B cell (primary cell): ENCODE results near the gene BRIP1. TPM values are rescaled to one million over a fixed set of nuclear protein-coding genes. Genes with fewer than 3 reads are reported as not detected.

Experiments used
- ATAC-seq: fragments of 200-7000 bp; cut with Tn5 transposase; one replicate; pipeline ENCODE4 v1.10.0; 2021; ENCODE audit warnings: low read depth, mild to moderate bottlenecking, moderate number of reproducible peaks, moderate library complexity
- CTCF ChIA-PET: fragments of 350-600 bp; sonication (Branson Sonifier 250); formaldehyde crosslinking; loops from one replicate; lab custom pipeline; 2021; ENCODE audit warnings: antibody characterized with exemption, inconsistent platforms; lab: Charles Lee
- POLR2A ChIA-PET: fragments of 350-600 bp; sonication (Branson Sonifier 250); formaldehyde crosslinking; loops from one replicate; lab custom pipeline; 2021; ENCODE audit warnings: antibody characterized with exemption; lab: Charles Lee
- DNase-seq: peaks from one replicate; pipeline ENCODE4 v3.0.0; 2013
- H2AFZ ChIP-seq: 2 replicates; pipeline ENCODE4 v1.6.1; 2012; ENCODE audit warnings: mild to moderate bottlenecking, low read depth, low read length; ENCODE audit not compliant: insufficient read depth, poor library complexity, severe bottlenecking
- H3K27ac ChIP-seq, 2 donors: 1 replicate in 1 of 2; 2 replicates in 1 of 2; pipeline ENCODE4 v1.5.1; 2012 to 2013; ENCODE audit warnings: low read length in 2 of 2, mild to moderate bottlenecking in 2 of 2, moderate library complexity in 1 of 2
- H3K27me3 ChIP-seq, 4 experiments: fragments of 200-600 bp in 1 of 4; sonication (generic) in 1 of 4; replicated peaks in 1 of 4; 1 replicate in 2 of 4; 2 replicates in 2 of 4; pipeline versions ENCODE4 v1.6.1 to v1.7.0; 2013 to 2016; ENCODE audit warnings: low read length in 3 of 4, mild to moderate bottlenecking in 2 of 4, mixed read lengths in 1 of 4, moderate library complexity in 1 of 4; ENCODE audit not compliant: insufficient read depth in 4 of 4, control insufficient read depth in 3 of 4; ENCODE audit errors: control extremely low read depth in 1 of 4
- H3K36me3 ChIP-seq, 2 experiments: replicated peaks in 1 of 2; 1 replicate in 1 of 2; 2 replicates in 1 of 2; pipeline versions ENCODE4 v1.6.1 to v1.7.1; 2013; ENCODE audit warnings: low read length in 1 of 2; ENCODE audit not compliant: insufficient read depth in 2 of 2, control insufficient read depth in 1 of 2; ENCODE audit errors: control extremely low read depth in 1 of 2, extremely low read depth in 1 of 2
- H3K4me1 ChIP-seq, 2 donors: fragments of 200-600 bp in 1 of 2; sonication (generic) in 1 of 2; 1 replicate in 1 of 2; 2 replicates in 1 of 2; pipeline versions ENCODE4 v1.5.1 to v1.6.1; 2013 to 2017; ENCODE audit warnings: low read length in 2 of 2; ENCODE audit not compliant: control insufficient read depth in 2 of 2, insufficient read depth in 2 of 2
- H3K4me2 ChIP-seq: replicated peaks from 2 replicates; pipeline ENCODE3; 2012; ENCODE audit warnings: mild to moderate bottlenecking, low read depth, low read length; ENCODE audit not compliant: poor library complexity, severe bottlenecking
- H3K4me3 ChIP-seq, 5 experiments: fragments of 200-600 bp in 1 of 5; sonication (generic) in 1 of 5; 1 replicate in 3 of 5; 2 replicates in 2 of 5; pipeline versions ENCODE4 v1.5.1 to v1.7.0; 2011 to 2016; ENCODE audit warnings: low read length in 4 of 5, mild to moderate bottlenecking in 4 of 5, low read depth in 2 of 5, control low read depth in 1 of 5, moderate library complexity in 1 of 5; ENCODE audit not compliant: insufficient read depth in 1 of 5; ENCODE audit errors: control extremely low read depth in 1 of 5, extremely low read depth in 1 of 5
- H3K79me2 ChIP-seq: fragments of 200-600 bp; sonication (generic); one replicate; pipeline ENCODE4 v1.6.0; 2016; ENCODE audit warnings: low read length; ENCODE audit not compliant: control insufficient read depth, insufficient read depth
- H3K9ac ChIP-seq: fragments of 200-600 bp; sonication (generic); 2 replicates; pipeline ENCODE4 v1.6.1; 2017; ENCODE audit warnings: mild to moderate bottlenecking, low read length, moderate library complexity
- H3K9me3 ChIP-seq, 3 donors: one replicate each; pipeline versions ENCODE4 v1.6.1 to v1.7.1; 2013; ENCODE audit warnings: low read length in 2 of 3; ENCODE audit not compliant: control insufficient read depth in 2 of 3, insufficient read depth in 1 of 3; ENCODE audit errors: control extremely low read depth in 1 of 3
- H4K20me1 ChIP-seq: 2 replicates; pipeline ENCODE4 v1.6.0; 2012; ENCODE audit warnings: mild to moderate bottlenecking, low read length; ENCODE audit not compliant: insufficient read depth, control insufficient read depth, poor library complexity, severe bottlenecking
- H3K27ac Mint-ChIP-seq: one replicate; pipeline ENCODE4 v1.8.0; 2021; ENCODE audit warnings: mixed read lengths
- H3K27me3 Mint-ChIP-seq: one replicate; pipeline ENCODE4 v1.8.0; 2021; ENCODE audit warnings: mixed read lengths
- H3K4me1 Mint-ChIP-seq: one replicate; pipeline ENCODE4 v1.8.0; 2021; ENCODE audit warnings: mixed read lengths
- H3K4me3 Mint-ChIP-seq: one replicate; pipeline ENCODE4 v1.8.0; 2021; ENCODE audit warnings: mixed read lengths
- H3K9me3 Mint-ChIP-seq: one replicate; pipeline ENCODE4 v1.8.0; 2022; ENCODE audit warnings: mixed read lengths; ENCODE audit not compliant: insufficient read depth
- CTCF ChIP-seq: fragments of 200-600 bp; IDR thresholded peaks from one replicate; pipeline ENCODE4 v1.8.0; 2022; ENCODE audit warnings: antibody characterized with exemption, mild to moderate bottlenecking
- EZH2 ChIP-seq: IDR thresholded peaks from 2 replicates; pipeline ENCODE4 v1.6.1; 2012; ENCODE audit warnings: borderline replicate concordance, low read depth, mild to moderate bottlenecking, moderate library complexity, low read length; ENCODE audit not compliant: insufficient read depth, poor library complexity, severe bottlenecking
- intact Hi-C: fragments of 100-400 bp; cut with micrococcal nuclease; formaldehyde crosslinking; loops from one replicate; pipeline ENCODE4 v1.10.0; 2022
- polyA plus RNA-seq: library from polyadenylated mRNA; depleted of rRNA; stranded (reverse); fragments of >200 nt; gene quantifications from 2 replicates; pipeline ENCODE4 v1.2.3, GENCODE V29; 2012
- total RNA-seq, 2 donors: library from RNA; stranded (reverse); fragments of 120-200 nt in 1 of 2; gene quantifications; 1 replicate in 1 of 2; 2 replicates in 1 of 2; pipeline versions ENCODE4 v1.2.3 to v1.2.4, GENCODE V29; 2013 to 2022

BRIP1 gene
- total and polyA plus RNA-seq, 2 donors (not counting 1 experiment from before 2014, with no cell fraction given) = 0.89 to 2.4 TPM

- Histone ChIP-seq H3K4me2 (no peak overlapping the region), H3K4me1 (no peaks in the 10 kb centered on the region), H3K9me3 (peaks cover 3 to 5% (median 4%) of the 10 kb centered on the region in 3 donors), H2AFZ (no peak overlapping the region), H3K4me3 (no peak overlapping the region), H4K20me1 (no peaks in the 10 kb centered on the region), H3K9ac (no peak overlapping the region), H3K27me3 (no peaks in the 10 kb centered on the region), H3K27ac (no peak overlapping the region), H3K36me3 (no peaks in the 10 kb centered on the region), H3K79me2 (no peaks in the 10 kb centered on the region)
- CTCF ChIA-PET = no interaction called here
- intact Hi-C loops = no loop called here
- Mint-ChIP-seq H3K4me1 (no peaks in the 10 kb centered on the region), H3K27ac (no peak overlapping the region), H3K27me3 (no peaks in the 10 kb centered on the region), H3K9me3 (peaks cover 13% of the 10 kb centered on the region), H3K4me3 (no peak overlapping the region)
- DNase-seq (no peak), ATAC-seq (no peak)
- POLR2A ChIA-PET = no interaction called here
- TF ChIP-seq CTCF (no peak), EZH2 (no peak)
Measured at GRCh38 chr17:61739002-61739401, 124.3 kb downstream of the BRIP1 start.

DNA sequence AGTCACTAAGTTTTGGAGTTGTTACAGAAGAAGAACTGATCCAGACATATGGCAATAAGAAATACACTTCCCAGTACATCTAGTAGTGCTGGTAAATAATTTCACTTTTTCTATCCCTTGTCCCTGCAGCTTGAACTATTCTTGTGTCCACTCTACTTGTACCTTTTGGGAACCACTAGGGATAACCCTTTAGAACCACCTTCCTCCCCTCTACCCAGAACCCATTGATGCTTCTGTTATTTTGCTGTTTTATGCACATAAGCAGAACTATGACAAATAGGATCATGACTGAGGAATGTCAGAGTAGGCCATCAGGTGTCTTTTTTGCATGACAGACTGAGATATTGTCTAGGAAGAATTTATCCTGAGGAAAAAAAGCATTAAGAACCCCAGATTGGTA is 125.1 kb downstream of the BRIP1 start:
- Histone ChIP-seq H3K79me2 (no peaks in the 10 kb centered on the region), H3K4me2 (no peak overlapping the region), H3K4me3 (no peak overlapping the region), H3K9me3 (peaks cover 3 to 5% (median 4%) of the 10 kb centered on the region in 3 donors), H3K4me1 (no peaks in the 10 kb centered on the region), H3K27me3 (no peaks in the 10 kb centered on the region), H3K36me3 (no peaks in the 10 kb centered on the region), H4K20me1 (no peaks in the 10 kb centered on the region), H3K9ac (no peak overlapping the region), H2AFZ (no peak overlapping the region), H3K27ac (no peak overlapping the region)
- no peaks in the 10 kb centered on the region for H3K27me3 Mint-ChIP-seq
- H3K4me1 Mint-ChIP-seq = no peaks in the 10 kb centered on the region
- DNase-seq (no peak), ATAC-seq (no peak)
- no peak overlapping the region for H3K4me3 Mint-ChIP-seq
- ChIA-PET CTCF (interaction anchor here (0.6 kb wide), 1 partner anchor 1219 kb away, joined by 3 read pairs; no protein-coding TSS in a partner anchor), POLR2A (no interaction called here)
- peaks cover 13% of the 10 kb centered on the region for H3K9me3 Mint-ChIP-seq
- no peak for TF ChIP-seq EZH2
- no peak for TF ChIP-seq CTCF
- no peak overlapping the region for H3K27ac Mint-ChIP-seq
- intact Hi-C loops = no loop called here
